SU-DHL-6 (cell line): ENCODE results near the gene ZNF804B.

Source experiments
- CTCF ChIP-seq: fragments of 200-600 bp; sonication (generic); IDR thresholded peaks from one replicate; pipeline ENCODE4 v1.5.1; 2017; ENCODE audit warnings: antibody characterized with exemption, mild to moderate bottlenecking, low read length, moderate library complexity; ENCODE audit not compliant: insufficient read depth, poor library complexity, severe bottlenecking
- EZH2phosphoT487 ChIP-seq: fragments of 200-600 bp; sonication (generic), shearing (Covaris generic); conservative IDR thresholded peaks from 2 replicates; pipeline ENCODE4 v1.6.1; 2018; ENCODE audit warnings: mild to moderate bottlenecking, antibody characterized with exemption, low read length, moderate library complexity, mixed read lengths

GRCh38 chr7:88758381-88759229 is 895 bp upstream of the ZNF804B start:
- TF ChIP-seq CTCF (no peak), EZH2phosphoT487 (no peak)
